Skeletal muscle tissue (tissue), 5 donors: ENCODE measurements around the gene CA5A. TPM values are rescaled to one million over a fixed set of nuclear protein-coding genes. Genes with fewer than 3 reads are reported as not detected.

Experiments
- H3K27ac ChIP-seq: one replicate; pipeline ENCODE4 v1.7.0; 2013; ENCODE audit warnings: mild to moderate bottlenecking, low read depth, low read length, inconsistent platforms
- H3K27me3 ChIP-seq, 3 donors: one replicate each; pipeline ENCODE4 v1.7.0; 2013; ENCODE audit warnings: low read length in 3 of 3; ENCODE audit not compliant: control insufficient read depth in 3 of 3, insufficient read depth in 3 of 3
- H3K36me3 ChIP-seq, 3 donors: one replicate each; pipeline ENCODE4 v1.7.0; 2013; ENCODE audit warnings: low read length in 3 of 3; ENCODE audit not compliant: control insufficient read depth in 3 of 3, insufficient read depth in 3 of 3
- H3K4me1 ChIP-seq, 3 donors: one replicate each; pipeline ENCODE4 v1.7.0; 2013; ENCODE audit warnings: low read length in 3 of 3, mild to moderate bottlenecking in 3 of 3; ENCODE audit not compliant: control insufficient read depth in 3 of 3, insufficient read depth in 3 of 3
- H3K4me3 ChIP-seq, 3 donors: one replicate each; pipeline ENCODE4 v1.7.0; 2013; ENCODE audit warnings: low read length in 3 of 3
- H3K9ac ChIP-seq, 3 donors: one replicate each; pipeline ENCODE4 v1.7.0; 2013; ENCODE audit warnings: low read length in 3 of 3, mild to moderate bottlenecking in 3 of 3, moderate library complexity in 2 of 3, low read depth in 1 of 3
- H3K9me3 ChIP-seq, 3 donors: one replicate each; pipeline ENCODE4 v1.7.0; 2013; ENCODE audit warnings: low read length in 3 of 3; ENCODE audit not compliant: control insufficient read depth in 3 of 3
- small RNA-seq: library from RNA; depleted of rRNA; stranded (forward); fragments of <200 nt; gene quantifications from one replicate; pipeline ENCODE3, GENCODE V24; 2014
- total RNA-seq: library from RNA; depleted of rRNA; stranded (reverse); fragments of >200 nt; gene quantifications from one replicate; pipeline ENCODE4 v1.2.3, GENCODE V29; 2014
- donor health status: Osteomylitis.

CA5A gene
- total RNA-seq, 1 donor from 2014 or later = not detected

- Histone ChIP-seq H3K4me1 (peaks cover 13 to 20% (median 17%) of the 10 kb centered on the region in 3 donors), H3K27me3 (no peaks in the 10 kb centered on the region), H3K9me3 (no peaks in the 10 kb centered on the region), H3K27ac (no peak overlapping the region), H3K36me3 (peaks cover 35 to 55% (median 52%) of the 10 kb centered on the region in 3 donors), H3K9ac (no peak overlapping the region), H3K4me3 (no peak overlapping the region)
These were observed 95.9 kb downstream of the CA5A start for GRCh38 chr16:87840271-87840978.

- Histone ChIP-seq H3K36me3 (peaks cover 38 to 61% (median 56%) of the 10 kb centered on the region in 3 donors), H3K4me3 (no peak overlapping the region), H3K9me3 (no peaks in the 10 kb centered on the region), H3K27me3 (no peaks in the 10 kb centered on the region), H3K4me1 (peaks cover 9 to 16% (median 14%) of the 10 kb centered on the region in 3 donors), H3K9ac (no peak overlapping the region), H3K27ac (no peak overlapping the region)
These were observed 96.6 kb downstream of the CA5A start for GRCh38 chr16:87839542-87840270.

- Histone ChIP-seq H3K4me1 (peaks cover 6 to 17% (median 6%) of the 10 kb centered on the region in 3 donors), H3K36me3 (peaks cover 38 to 69% (median 63%) of the 10 kb centered on the region in 3 donors), H3K27ac (no peak overlapping the region)
These were observed 97.4 kb downstream of the CA5A start for GRCh38 chr16:87838643-87839541.

More at GRCh38 chr16:87838643-87839541, 97.4 kb downstream of the CA5A start:
- Histone ChIP-seq H3K9me3 (no peaks in the 10 kb centered on the region), H3K9ac (no peak overlapping the region), H3K4me3 (no peak overlapping the region), H3K27me3 (no peaks in the 10 kb centered on the region)

Small RNA genes lying within 50 kb of the gene (small RNA-seq; reads per million reads assigned to genes)
- gene AC127455.1 = not detected

Other genes starting within 250 kb of the CA5A start
- gene KLHDC4, start 170.5 kb downstream of the CA5A start, total RNA-seq = 20.4 TPM
- gene SLC7A5, start 67.0 kb downstream of the CA5A start, total RNA-seq = 3.1 TPM
- gene BANP, start 14.9 kb upstream of the CA5A start, total RNA-seq = 28.2 TPM